ENCODE measurements around the gene CDPF1.

The CDPF1 gene

GRCh38 chr22:46293577-46294260 is 43.6 kb upstream of the CDPF1 start:
- Histone ChIP-seq H3K9ac (ENCODE audit: insufficient read length, low read depth) (no peak overlapping the region), H3K4me1 (ENCODE audit: insufficient read depth, insufficient read length) (peaks cover 15% of the 10 kb centered on the region), H3K36me3 (ENCODE audit: insufficient read depth, insufficient read length, low read length) (peaks cover 19% of the 10 kb centered on the region), H3K4me3 (ENCODE audit: insufficient read length, low read depth) (no peak overlapping the region), H3K27me3 (ENCODE audit: insufficient read depth, insufficient read length) (no peaks in the 10 kb centered on the region), H3K9me3 (ENCODE audit: insufficient read depth, low read length) (no peaks in the 10 kb centered on the region)
- TF ChIP-seq ZNF274 (IDR thresholded peaks at IDR 0.05; ENCODE audit: low read depth, low read length) (no peak), YY1 (IDR thresholded peaks at IDR 0.05; ENCODE audit: insufficient read depth, insufficient read length) (no peak), SUZ12 (IDR thresholded peaks at IDR 0.05; ENCODE audit: extremely low read depth, insufficient read depth, insufficient read length) (no peak)
- no peak for DNase-seq (ENCODE audit: low read depth, low spot score)

- peaks cover 9% of the 10 kb centered on the region for H3K4me1 ChIP-seq (ENCODE audit: insufficient read depth, insufficient read length)
- H3K9ac ChIP-seq (ENCODE audit: insufficient read length, low read depth): peak overlapping the region; percentile 1
- H3K27me3 ChIP-seq (ENCODE audit: insufficient read depth, insufficient read length): no peaks in the 10 kb centered on the region
- H3K9me3 ChIP-seq (ENCODE audit: insufficient read depth, low read length): no peaks in the 10 kb centered on the region
- DNase-seq (ENCODE audit: low read depth, low spot score): no peak
- H3K4me3 ChIP-seq (ENCODE audit: insufficient read length, low read depth): no peak overlapping the region
- peaks cover 21% of the 10 kb centered on the region for H3K36me3 ChIP-seq (ENCODE audit: insufficient read depth, insufficient read length, low read length)
- TF ChIP-seq ZNF274 (IDR thresholded peaks at IDR 0.05; ENCODE audit: low read depth, low read length) (no peak), SUZ12 (IDR thresholded peaks at IDR 0.05; ENCODE audit: extremely low read depth, insufficient read depth, insufficient read length) (no peak), YY1 (IDR thresholded peaks at IDR 0.05; ENCODE audit: insufficient read depth, insufficient read length) (no peak)
These were observed 42.6 kb upstream of the CDPF1 start for GRCh38 chr22:46292732-46293131.

DNA sequence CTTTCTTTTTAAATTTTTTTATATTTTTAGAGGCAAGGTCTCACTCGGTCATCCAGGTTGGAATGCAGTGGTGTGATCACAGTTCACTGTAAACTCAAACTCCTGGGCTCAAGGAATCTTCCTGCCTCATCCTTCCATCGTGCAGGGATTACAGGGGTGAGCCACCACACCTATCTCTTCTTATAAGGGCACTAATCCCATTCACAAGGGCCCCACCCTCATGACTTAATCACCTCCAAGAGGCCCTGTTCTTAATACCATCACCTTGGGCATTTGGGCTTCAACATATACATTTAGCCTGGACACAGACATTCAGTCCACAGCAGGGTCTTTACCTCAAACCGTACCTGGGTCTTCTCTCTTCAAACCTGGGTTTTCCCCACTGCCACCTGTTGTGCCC is 42.1 kb upstream of the CDPF1 start:
- Histone ChIP-seq H3K36me3 (ENCODE audit: insufficient read depth, insufficient read length, low read length) (peaks cover 25% of the 10 kb centered on the region), H3K27me3 (ENCODE audit: insufficient read depth, insufficient read length) (no peaks in the 10 kb centered on the region), H3K4me1 (ENCODE audit: insufficient read depth, insufficient read length) (peaks cover 9% of the 10 kb centered on the region), H3K9ac (ENCODE audit: insufficient read length, low read depth) (no peak overlapping the region), H3K9me3 (ENCODE audit: insufficient read depth, low read length) (no peaks in the 10 kb centered on the region), H3K4me3 (ENCODE audit: insufficient read length, low read depth) (no peak overlapping the region)
- DNase-seq (ENCODE audit: low read depth, low spot score): no peak
- TF ChIP-seq SUZ12 (IDR thresholded peaks at IDR 0.05; ENCODE audit: extremely low read depth, insufficient read depth, insufficient read length) (no peak), YY1 (IDR thresholded peaks at IDR 0.05; ENCODE audit: insufficient read depth, insufficient read length) (no peak), ZNF274 (IDR thresholded peaks at IDR 0.05; ENCODE audit: low read depth, low read length) (no peak)

DNA sequence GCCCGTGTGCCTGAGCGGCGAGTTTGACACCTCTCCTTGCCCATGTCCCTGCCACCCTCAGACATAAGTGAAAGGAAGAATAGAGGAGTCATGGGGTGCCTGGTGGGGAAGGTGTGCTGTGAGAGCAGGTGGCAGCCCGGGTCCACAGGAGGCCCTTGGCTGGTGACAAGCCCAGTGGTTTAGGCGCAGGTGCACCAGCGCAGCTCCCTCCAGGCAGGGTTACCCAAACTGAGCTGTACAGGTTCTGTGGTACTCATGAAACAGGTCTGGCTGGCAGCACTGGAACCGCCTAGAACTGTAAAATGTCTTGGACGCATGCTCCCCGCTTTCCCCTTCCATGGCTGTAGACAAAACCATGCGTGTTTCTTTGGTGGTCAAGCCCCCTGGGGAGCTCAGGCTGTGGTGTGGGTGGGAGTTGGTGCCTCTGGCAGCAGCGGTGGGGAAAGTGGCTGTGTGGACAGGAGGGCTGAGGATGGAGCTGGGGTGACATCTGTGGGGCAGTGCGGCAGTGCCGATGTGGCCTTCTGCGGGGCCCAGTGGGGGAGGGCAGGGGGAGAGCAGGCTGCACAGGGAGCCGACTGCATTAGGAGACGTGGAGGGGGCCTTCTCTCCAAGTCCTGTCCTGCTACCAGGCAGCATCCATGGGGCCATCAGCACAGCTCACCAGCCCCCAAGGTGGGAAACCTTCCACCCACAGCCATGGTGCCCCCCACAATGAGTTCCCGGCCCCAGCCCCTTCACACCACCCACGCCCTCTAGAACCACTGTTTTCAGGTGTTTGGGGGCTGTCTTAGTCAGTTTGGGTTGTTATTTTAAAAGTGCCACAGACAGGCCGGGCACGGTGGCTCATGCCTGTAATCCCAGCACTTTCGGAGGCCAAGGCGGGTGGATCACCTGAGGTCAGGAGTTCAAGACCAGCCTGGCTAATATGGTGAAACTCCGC is 41.0 kb upstream of the CDPF1 start:
- Histone ChIP-seq H3K9ac (ENCODE audit: insufficient read length, low read depth) (no peak overlapping the region), H3K9me3 (ENCODE audit: insufficient read depth, low read length) (no peaks in the 10 kb centered on the region), H3K4me1 (ENCODE audit: insufficient read depth, insufficient read length) (peaks cover 9% of the 10 kb centered on the region), H3K36me3 (ENCODE audit: insufficient read depth, insufficient read length, low read length) (peaks cover 32% of the 10 kb centered on the region), H3K4me3 (ENCODE audit: insufficient read length, low read depth) (no peak overlapping the region), H3K27me3 (ENCODE audit: insufficient read depth, insufficient read length) (no peaks in the 10 kb centered on the region)
- TF ChIP-seq SUZ12 (IDR thresholded peaks at IDR 0.05; ENCODE audit: extremely low read depth, insufficient read depth, insufficient read length) (no peak), ZNF274 (IDR thresholded peaks at IDR 0.05; ENCODE audit: low read depth, low read length) (no peak), YY1 (IDR thresholded peaks at IDR 0.05; ENCODE audit: insufficient read depth, insufficient read length) (no peak)
- DNase-seq (ENCODE audit: low read depth, low spot score): no peak

- Histone ChIP-seq H3K9ac (ENCODE audit: insufficient read length, low read depth) (no peak overlapping the region), H3K4me3 (ENCODE audit: insufficient read length, low read depth) (no peak overlapping the region), H3K36me3 (ENCODE audit: insufficient read depth, insufficient read length, low read length) (peaks cover 33% of the 10 kb centered on the region), H3K9me3 (ENCODE audit: insufficient read depth, low read length) (no peaks in the 10 kb centered on the region), H3K4me1 (ENCODE audit: insufficient read depth, insufficient read length) (peaks cover 4% of the 10 kb centered on the region), H3K27me3 (ENCODE audit: insufficient read depth, insufficient read length) (no peaks in the 10 kb centered on the region)
- DNase-seq (ENCODE audit: low read depth, low spot score): no peak
- TF ChIP-seq SUZ12 (IDR thresholded peaks at IDR 0.05; ENCODE audit: extremely low read depth, insufficient read depth, insufficient read length): no peak
- no peak for TF ChIP-seq YY1 (IDR thresholded peaks at IDR 0.05; ENCODE audit: insufficient read depth, insufficient read length)
- TF ChIP-seq ZNF274 (IDR thresholded peaks at IDR 0.05; ENCODE audit: low read depth, low read length): no peak
These were observed 40.2 kb upstream of the CDPF1 start for GRCh38 chr22:46290121-46290842.

GRCh38 chr22:46289244-46289891 is 39.3 kb upstream of the CDPF1 start:
- Histone ChIP-seq H3K4me3 (ENCODE audit: insufficient read length, low read depth) (no peak overlapping the region), H3K36me3 (ENCODE audit: insufficient read depth, insufficient read length, low read length) (peaks cover 42% of the 10 kb centered on the region), H3K4me1 (ENCODE audit: insufficient read depth, insufficient read length) (peaks cover 4% of the 10 kb centered on the region), H3K9me3 (ENCODE audit: insufficient read depth, low read length) (no peaks in the 10 kb centered on the region), H3K9ac (ENCODE audit: insufficient read length, low read depth) (no peak overlapping the region), H3K27me3 (ENCODE audit: insufficient read depth, insufficient read length) (no peaks in the 10 kb centered on the region)
- TF ChIP-seq YY1 (IDR thresholded peaks at IDR 0.05; ENCODE audit: insufficient read depth, insufficient read length) (no peak), ZNF274 (IDR thresholded peaks at IDR 0.05; ENCODE audit: low read depth, low read length) (no peak), SUZ12 (IDR thresholded peaks at IDR 0.05; ENCODE audit: extremely low read depth, insufficient read depth, insufficient read length) (no peak)
- no peak for DNase-seq (ENCODE audit: low read depth, low spot score)
